LNCaP clone FGC (cell line): Measurements from ENCODE around the gene ZNF618.

Source experiments
- DNase-seq: peaks from one replicate; pipeline ENCODE4 v3.0.0-alpha.2; 2011; ENCODE audit warnings: low read depth
- H3K4me3 ChIP-seq: 2 replicates; pipeline ENCODE4 v1.5.1; 2011; ENCODE audit warnings: mild to moderate bottlenecking, low read depth, low read length, control low read depth
- CTCF ChIP-seq: IDR thresholded peaks from 2 replicates; pipeline ENCODE4 v1.5.1; 2012; ENCODE audit warnings: mild to moderate bottlenecking; ENCODE audit not compliant: control insufficient read depth, insufficient read depth; ENCODE audit errors: extremely low read depth

The ZNF618 gene

GRCh38 chr9:114046237-114046755 lies 170.2 kb downstream of the ZNF618 start:
- no peak for TF ChIP-seq CTCF
- H3K4me3 ChIP-seq: no peak overlapping the region
- DNase-seq: peak; percentile 2

- DNase-seq: no peak
These were observed 170.8 kb downstream of the ZNF618 start for GRCh38 chr9:114046875-114047274.

GRCh38 chr9:114047717-114048116 lies 171.6 kb downstream of the ZNF618 start:
- H3K4me3 ChIP-seq: no peak overlapping the region
- TF ChIP-seq CTCF: peak; percentile 47
- DNase-seq: no peak

More at GRCh38 chr9:114046875-114047274, 170.8 kb downstream of the ZNF618 start:
- no peak for TF ChIP-seq CTCF
- no peak overlapping the region for H3K4me3 ChIP-seq

- DNase-seq: no peak
- TF ChIP-seq CTCF: no peak
- no peak overlapping the region for H3K4me3 ChIP-seq
These were observed 172.7 kb downstream of the ZNF618 start for GRCh38 chr9:114048533-114049415.

GRCh38 chr9:114049441-114050225 lies 173.5 kb downstream of the ZNF618 start:
- no peak for TF ChIP-seq CTCF
- no peak overlapping the region for H3K4me3 ChIP-seq
- DNase-seq: peak; percentile 17

GRCh38 chr9:114050226-114050568 lies 174.1 kb downstream of the ZNF618 start:
- no peak overlapping the region for H3K4me3 ChIP-seq
- no peak for TF ChIP-seq CTCF
- no peak for DNase-seq
